Pancreas (tissue), 10 donors: ENCODE data around the gene MNS1. TPM values are rescaled to one million over a fixed set of nuclear protein-coding genes. Genes with fewer than 3 reads are reported as not detected.
"Not testable (repeated sequence)": the region's sequence is repeated elsewhere in the genome, so short reads cannot be mapped to it uniquely, and the experiment has no call there.

Source experiments
- ATAC-seq, 4 donors: fragments of 200-7000 bp; cut with Tn5 transposase; one replicate each; pipeline versions ENCODE4 v1.8.0 to v1.9.1; 2020; ENCODE audit warnings: mild to moderate bottlenecking in 4 of 4, moderate library complexity in 4 of 4
- DNase-seq, 6 donors: peaks; one replicate each; pipeline ENCODE4 v3.0.0-alpha.2; 2020
- FAIRE-seq: peaks from 2 replicates; lab custom pipeline; 2012; peaks lifted over from hg19 to GRCh38; lab: Jason Lieb, UNC
- H3K27ac ChIP-seq, 4 donors: fragments of 200-600 bp; sonication (generic); 1 replicate in 3 of 4; 2 replicates in 1 of 4; pipeline versions ENCODE4 v1.5.0 to v1.8.0; 2020
- H3K27me3 ChIP-seq, 4 donors: fragments of 200-600 bp; one replicate each; pipeline ENCODE4 v1.8.0; 2021
- H3K36me3 ChIP-seq, 3 donors: fragments of 200-600 bp; sonication (generic) in 1 of 3; one replicate each; pipeline versions ENCODE4 v1.5.0 to v1.8.0; 2020 to 2021
- H3K4me1 ChIP-seq, 3 donors: fragments of 200-600 bp; one replicate each; pipeline ENCODE4 v1.8.0; 2021
- H3K4me3 ChIP-seq, 4 donors: fragments of 200-600 bp; sonication (generic) in 2 of 4; one replicate each; pipeline versions ENCODE4 v1.5.0 to v1.8.0; 2020 to 2021
- H3K9me3 ChIP-seq, 4 donors: fragments of 200-600 bp; one replicate each; pipeline ENCODE4 v1.8.0; 2021
- CTCF ChIP-seq, 4 donors: fragments of 200-600 bp; sonication (generic) in 3 of 4; IDR thresholded peaks; one replicate each; pipeline versions ENCODE4 v1.5.0 to v1.8.0; 2021; ENCODE audit warnings: antibody characterized with exemption in 4 of 4
- WGBS, 2 donors: extraction: QIAGEN DNeasy Blood & Tissue Kit; methylation state at CpG; one replicate each; pipeline ENCODE4 v1.1.7; 2013; 5-methylcytosine and 5-hydroxymethylcytosine counted together
- intact Hi-C, 3 donors: fragments of 100-400 bp; cut with DNase I; formaldehyde crosslinking; loops; one replicate each; pipeline versions ENCODE4 v1.11.1 to v1.14.2; 2022
- polyA plus RNA-seq, 2 donors: library from polyadenylated mRNA; stranded (reverse); fragments of 200-250 nt; gene quantifications; one replicate each; pipeline ENCODE4 v1.2.3, GENCODE V29; 2013
- total RNA-seq, 6 donors: library from RNA; stranded (reverse); fragmentation: NEBNext Ultra II Directional in 4 of 6; extraction: Animal tissue kit (Norgen Biotek cat#: 25700) in 4 of 6; gene quantifications; one replicate each; pipeline versions ENCODE4 v1.2.1 to v1.2.4, GENCODE V29; 2021 to 2023
- donor health status: healthy with polysubstance abuse.
- donor health status: DM: no; HTN: no; CAD: no; lungs with moderate emphysema.
- donor health status: DM: no; HTN: no; CAD: no.
- donor health status: control.
- donor health status: control.
- donor health status: Bipolar disorder and iron deficiency.
- donor health status: DM: yes; HTN: yes; CAD: no.
- donor health status: DM: no; HTN: no; CAD: no.
- donor health status: DM: no; HTN: no; CAD: no.
- donor health status: DM: yes; HTN: yes; CAD: no.

The MNS1 gene
- total and polyA plus RNA-seq, 8 donors = 0.54 to 2.4 (median 1.4) TPM

- TF ChIP-seq CTCF (IDR thresholded peaks at IDR 0.05) = no peak
- Histone ChIP-seq H3K4me3 (no peak overlapping the region), H3K27me3 (no peaks in the 10 kb centered on the region), H3K4me1 (no peaks in the 10 kb centered on the region), H3K9me3 (no peaks in the 10 kb centered on the region), H3K36me3 (no peaks in the 10 kb centered on the region), H3K27ac (no peak overlapping the region)
- FAIRE-seq (no peak), DNase-seq (no peak), ATAC-seq (no peak)
- WGBS, 2 donors = 94 to 99% methylated on average over 1 of the region's 1 CpG
- intact Hi-C loops = no loop called here
Observed at GRCh38 chr15:56440214-56440770, 24.6 kb downstream of the MNS1 start.

- no peaks in the 10 kb centered on the region for H3K9me3 ChIP-seq
- WGBS, 2 donors = 72 to 80% methylated on average over 5 of the region's 5 CpGs
- H3K4me3 ChIP-seq = no peak overlapping the region
- FAIRE-seq = no peak
- no peaks in the 10 kb centered on the region for H3K4me1 ChIP-seq
- TF ChIP-seq CTCF (IDR thresholded peaks at IDR 0.05) = no peak
- H3K36me3 ChIP-seq = peaks cover 0 to 12% (median 0%) of the 10 kb centered on the region in 3 donors
- no peak for DNase-seq
- intact Hi-C loops = no loop called here
- no peaks in the 10 kb centered on the region for H3K27me3 ChIP-seq
- H3K27ac ChIP-seq = no peak overlapping the region
- no peak for ATAC-seq
Observed at GRCh38 chr15:56432304-56432703, 32.6 kb downstream of the MNS1 start.

GRCh38 chr15:56428821-56429458 is 36.0 kb downstream of the MNS1 start:
- TF ChIP-seq CTCF (IDR thresholded peaks at IDR 0.05) = peak in 2 of 4 donors; percentile 24 to 39
- no peaks in the 10 kb centered on the region for H3K4me1 ChIP-seq
- intact Hi-C loops = no loop called here
- H3K4me3 ChIP-seq = no peak overlapping the region
- H3K36me3 ChIP-seq = peaks cover 0 to 12% (median 0%) of the 10 kb centered on the region in 3 donors
- ATAC-seq (peak in 3 of 4 donors; percentile 62 to 66 (median 66)), DNase-seq (no peak), FAIRE-seq (peak; percentile 97)
- 4 to 9% methylated on average over 2 of the region's 2 CpGs for WGBS, 2 donors
- H3K27me3 ChIP-seq = no peaks in the 10 kb centered on the region
- H3K9me3 ChIP-seq = no peaks in the 10 kb centered on the region
- no peak overlapping the region for H3K27ac ChIP-seq

GRCh38 chr15:56425976-56426375 is 39.0 kb downstream of the MNS1 start:
- no peaks in the 10 kb centered on the region for H3K27me3 ChIP-seq
- DNase-seq = no peak
- no peak for FAIRE-seq
- intact Hi-C loops = no loop called here
- no peaks in the 10 kb centered on the region for H3K4me1 ChIP-seq
- TF ChIP-seq CTCF (IDR thresholded peaks at IDR 0.05) = no peak
- H3K36me3 ChIP-seq = peaks cover 0 to 8% (median 0%) of the 10 kb centered on the region in 3 donors
- ATAC-seq = no peak
- no peaks in the 10 kb centered on the region for H3K9me3 ChIP-seq
- 99 to 100% methylated on average over 1 of the region's 1 CpG for WGBS, 2 donors
- no peak overlapping the region for H3K27ac ChIP-seq
- H3K4me3 ChIP-seq = no peak overlapping the region

- ATAC-seq = no peak
- intact Hi-C loops = no loop called here
Observed at GRCh38 chr15:56425276-56425675, 39.7 kb downstream of the MNS1 start.

GRCh38 chr15:56413114-56413733 is 51.7 kb downstream of the MNS1 start:
- H3K27me3 ChIP-seq, DNase-seq, H3K4me3 ChIP-seq, ATAC-seq, intact Hi-C loops, H3K9me3 ChIP-seq, H3K27ac ChIP-seq, H3K36me3 ChIP-seq, H3K4me1 ChIP-seq: not testable (repeated sequence)
- peak; percentile 99 for FAIRE-seq
- 83 to 88% methylated on average over 1 of the region's 1 CpG for WGBS, 2 donors

More at GRCh38 chr15:56425276-56425675, 39.7 kb downstream of the MNS1 start:
- Histone ChIP-seq H3K36me3 (peaks cover 0 to 3% (median 0%) of the 10 kb centered on the region in 3 donors), H3K4me3 (no peak overlapping the region), H3K9me3 (no peaks in the 10 kb centered on the region), H3K27me3 (no peaks in the 10 kb centered on the region), H3K27ac (no peak overlapping the region), H3K4me1 (no peaks in the 10 kb centered on the region)
- TF ChIP-seq CTCF (IDR thresholded peaks at IDR 0.05) = no peak
- DNase-seq (no peak), FAIRE-seq (no peak)
